Hippocampal formation (tissue), 2 donors: Measurements from ENCODE around the gene UMOD.
"Not testable (repeated sequence)": the region's sequence is repeated elsewhere in the genome, so short reads cannot be mapped to it uniquely, and the experiment has no call there.

Source experiments
- DNase-seq, 2 donors: peaks; one replicate each; lab custom pipeline; 2025; lab: John Stamatoyannopoulos, UW

The UMOD gene

GRCh38 chr16:20321051-20321450 lies 31.5 kb downstream of the UMOD start:
- DNase-seq, result not testable (repeated sequence)

GRCh38 chr16:20320592-20320991 lies 31.9 kb downstream of the UMOD start:
- no peak for DNase-seq

- DNase-seq, result no peak
Measured at GRCh38 chr16:20320178-20320577, 32.3 kb downstream of the UMOD start.

- DNase-seq, result no peak
Measured at GRCh38 chr16:20319406-20319805, 33.1 kb downstream of the UMOD start.

GRCh38 chr16:20318437-20318836 lies 34.1 kb downstream of the UMOD start:
- no peak for DNase-seq

- no peak for DNase-seq
Measured at GRCh38 chr16:20318006-20318405, 34.5 kb downstream of the UMOD start.

GRCh38 chr16:20317117-20317516 lies 35.4 kb downstream of the UMOD start:
- DNase-seq, result no peak

- no peak for DNase-seq
Measured at GRCh38 chr16:20316715-20317114, 35.8 kb downstream of the UMOD start.

- no peak for DNase-seq
Measured at GRCh38 chr16:20315764-20316163, 36.8 kb downstream of the UMOD start.

- DNase-seq, result no peak
Measured at GRCh38 chr16:20314575-20314974, 37.9 kb downstream of the UMOD start.

GRCh38 chr16:20313741-20314140 lies 38.8 kb downstream of the UMOD start:
- DNase-seq, result no peak

GRCh38 chr16:20312536-20313095 lies 39.9 kb downstream of the UMOD start:
- DNase-seq, result not testable (repeated sequence)

GRCh38 chr16:20311548-20311947 lies 41.0 kb downstream of the UMOD start:
- DNase-seq, result no peak

- DNase-seq, result no peak
Measured at GRCh38 chr16:20310421-20311395, 41.8 kb downstream of the UMOD start.

- DNase-seq, result no peak
Measured at GRCh38 chr16:20309786-20310185, 42.7 kb downstream of the UMOD start.

GRCh38 chr16:20308801-20309590 lies 43.5 kb downstream of the UMOD start:
- no peak for DNase-seq

- DNase-seq, result no peak
Measured at GRCh38 chr16:20308266-20308665, 44.2 kb downstream of the UMOD start.

- DNase-seq, result no peak
Measured at GRCh38 chr16:20307791-20308190, 44.7 kb downstream of the UMOD start.

- no peak for DNase-seq
Measured at GRCh38 chr16:20307240-20307671, 45.3 kb downstream of the UMOD start.

- no peak for DNase-seq
Measured at GRCh38 chr16:20306401-20306800, 46.1 kb downstream of the UMOD start.

GRCh38 chr16:20303012-20303411 lies 49.5 kb downstream of the UMOD start:
- DNase-seq, result no peak

GRCh38 chr16:20302389-20302788 lies 50.1 kb downstream of the UMOD start:
- no peak for DNase-seq
